NCI-H146 (cell line): ENCODE results near the gene PTPN6.
A peak's percentile ranks its signal among the peaks of the same experiment; 100 is the strongest.

ENCODE experiments used
- DNase-seq: peaks from one replicate; lab custom pipeline; 2025; lab: John Stamatoyannopoulos, UW

Gene PTPN6

DNA sequence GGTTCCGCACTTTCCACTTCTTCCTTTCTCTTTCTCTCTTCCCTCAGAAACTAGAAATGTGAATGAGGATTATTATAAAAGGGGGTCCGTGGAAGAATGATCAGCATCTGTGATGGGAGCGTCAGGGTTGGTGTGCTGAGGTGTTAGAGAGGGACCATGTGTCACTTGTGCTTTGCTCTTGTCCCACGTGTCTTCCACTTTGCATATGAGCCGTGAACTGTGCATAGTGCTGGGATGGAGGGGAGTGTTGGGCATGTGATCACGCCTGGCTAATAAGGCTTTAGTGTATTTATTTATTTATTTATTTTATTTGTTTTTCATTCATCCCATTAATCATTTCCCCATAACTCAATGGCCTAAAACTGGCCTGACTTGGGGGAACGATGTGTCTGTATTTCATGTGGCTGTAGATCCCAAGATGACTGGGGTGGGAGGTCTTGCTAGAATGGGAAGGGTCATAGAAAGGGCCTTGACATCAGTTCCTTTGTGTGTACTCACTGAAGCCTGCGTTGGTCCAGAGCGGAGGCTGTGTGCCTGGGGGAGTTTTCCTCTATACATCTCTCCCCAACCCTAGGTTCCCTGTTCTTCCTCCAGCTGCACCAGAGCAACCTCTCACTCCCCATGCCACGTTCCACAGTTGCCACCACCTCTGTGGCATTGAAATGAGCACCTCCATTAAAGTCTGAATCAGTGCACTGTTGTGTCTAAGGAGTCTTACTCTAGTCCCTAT lies 28.0 kb upstream of the PTPN6 start:
- no peak for DNase-seq

DNA sequence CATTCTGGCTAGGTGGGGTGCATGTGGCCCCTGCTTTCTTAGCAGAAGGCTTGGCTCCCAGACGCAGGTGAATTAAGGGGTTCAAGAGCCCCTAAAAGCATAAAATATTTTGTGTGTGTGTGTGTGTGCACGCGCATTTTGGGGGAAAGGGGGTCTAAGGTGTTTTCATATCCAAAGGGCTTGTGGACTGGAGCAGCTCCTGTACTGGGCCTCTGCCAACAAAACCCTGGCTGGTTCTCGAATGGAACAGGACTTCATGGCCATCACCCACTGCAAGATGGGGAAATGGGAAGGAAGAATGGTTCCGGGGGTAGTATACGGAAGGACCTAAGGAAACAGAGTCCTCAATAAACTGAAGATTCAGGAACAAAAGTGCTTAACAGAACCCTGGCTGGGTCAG lies 27.3 kb upstream of the PTPN6 start:
- DNase-seq, result no peak

DNA sequence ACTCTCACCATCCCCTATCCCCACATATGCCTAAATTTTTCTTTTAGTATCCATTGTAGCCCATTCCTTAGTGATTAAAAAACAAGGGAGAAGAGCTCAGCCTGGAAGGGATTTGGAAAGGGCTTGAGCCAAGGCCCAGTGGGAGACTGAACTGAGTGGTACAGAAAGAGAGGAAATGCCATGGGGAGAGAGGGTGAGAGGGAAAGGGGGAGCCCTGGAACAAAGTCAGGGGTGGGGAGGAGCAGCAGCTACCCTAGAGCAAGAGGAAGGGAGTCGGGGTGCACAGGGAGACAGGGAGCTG lies 26.0 kb upstream of the PTPN6 start:
- DNase-seq, result no peak

DNA sequence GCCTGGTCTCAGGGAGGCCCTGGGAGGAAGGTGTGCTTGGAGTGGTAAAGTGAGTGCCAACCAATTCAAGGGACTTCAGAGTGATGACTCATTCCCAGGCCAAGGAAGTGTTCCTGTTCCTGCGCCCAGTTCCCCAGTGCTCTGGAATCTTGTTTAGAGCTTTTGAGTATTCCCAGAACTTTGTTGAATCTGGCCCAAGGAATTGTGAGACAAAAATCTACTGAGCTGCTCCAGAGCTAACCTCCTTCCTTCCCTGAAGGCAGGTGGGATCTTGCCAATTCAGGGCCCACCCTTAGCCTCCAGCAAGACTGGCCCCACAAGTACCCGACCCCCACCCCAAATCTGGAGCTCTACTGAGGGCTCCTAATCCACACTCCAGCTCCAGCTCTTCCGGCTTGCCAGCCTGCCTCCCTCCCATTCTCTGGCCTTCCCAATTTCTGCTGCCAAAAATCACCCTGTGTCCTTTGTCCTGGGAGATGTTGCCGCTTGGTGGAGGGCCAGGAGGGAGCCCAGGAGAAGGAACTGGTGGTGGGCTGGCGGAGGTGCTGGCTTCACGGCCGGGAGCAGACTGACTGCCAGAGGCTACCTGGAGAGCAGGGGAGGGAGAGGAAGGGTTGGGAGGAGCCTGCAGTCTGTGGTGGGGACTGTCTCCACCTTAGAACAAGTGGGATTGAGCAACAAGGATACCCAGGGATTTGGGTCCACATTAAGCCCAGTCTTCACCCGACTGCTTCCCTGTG lies 25.4 kb upstream of the PTPN6 start:
- DNase-seq, result no peak

DNA sequence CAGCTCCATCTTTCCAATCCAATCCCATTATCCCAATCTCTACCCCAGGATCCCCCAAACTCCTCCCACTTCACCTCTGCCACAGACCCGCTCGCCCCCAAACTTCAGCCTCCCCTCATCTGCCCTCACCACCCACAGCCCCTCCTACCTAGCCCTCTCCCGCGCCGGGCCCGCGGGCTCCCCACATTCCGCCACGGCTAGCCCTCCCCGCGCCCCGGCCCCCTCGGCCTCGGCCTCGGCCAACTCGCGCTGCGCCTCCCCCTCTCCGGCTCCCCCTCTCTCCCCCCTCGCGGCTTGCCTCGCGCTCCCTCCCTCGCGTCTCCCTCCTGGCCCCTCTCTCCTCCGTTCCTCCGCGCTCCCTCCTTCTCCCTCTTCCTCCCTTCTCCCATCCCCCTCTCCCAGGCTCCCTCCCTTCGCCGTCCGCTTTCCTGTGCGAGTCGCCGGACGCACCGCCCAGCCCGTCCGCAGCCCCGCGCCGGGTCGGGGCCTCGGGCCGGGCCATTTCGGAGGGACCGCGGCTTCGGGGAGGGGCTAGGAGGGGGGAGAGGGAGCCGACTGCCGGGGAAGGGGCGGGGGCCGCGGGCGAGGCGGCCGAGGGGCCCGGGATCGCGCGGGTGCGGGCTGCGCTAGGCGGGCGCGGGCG lies 23.7 kb upstream of the PTPN6 start, which contains the start of gene ATN1:
Gene ATN1 (plus strand): TSS at position 581 of the 643 bp plus-strand sequence. CDS start 6,043 bp downstream, outside the sequence.
- peak; percentile 90 for DNase-seq

GRCh38 chr12:6928022-6928702 lies 23.0 kb upstream of the PTPN6 start:
- DNase-seq, result peak; percentile 54

GRCh38 chr12:6928703-6929407 lies 22.3 kb upstream of the PTPN6 start:
- peak; percentile 54 for DNase-seq

GRCh38 chr12:6929466-6930452 lies 21.4 kb upstream of the PTPN6 start:
- DNase-seq, result no peak

GRCh38 chr12:6932766-6933165 lies 18.4 kb upstream of the PTPN6 start:
- DNase-seq, result no peak

DNA sequence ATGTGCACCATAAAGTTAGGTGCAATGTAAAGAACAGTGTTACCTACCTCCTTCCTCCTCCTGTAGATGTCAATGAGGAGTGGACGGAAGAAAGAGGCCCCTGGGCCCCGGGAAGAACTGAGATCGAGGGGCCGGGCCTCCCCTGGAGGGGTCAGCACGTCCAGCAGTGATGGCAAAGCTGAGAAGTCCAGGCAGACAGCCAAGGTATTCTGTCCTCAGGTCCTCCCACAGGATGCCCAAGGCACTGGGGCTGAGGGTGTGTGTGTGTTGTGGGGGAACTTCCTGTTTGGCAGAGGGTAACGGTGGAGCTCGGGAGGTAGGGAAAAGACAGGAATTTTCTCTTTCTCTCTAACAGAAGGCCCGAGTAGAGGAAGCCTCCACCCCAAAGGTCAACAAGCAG lies 17.0 kb upstream of the PTPN6 start:
- DNase-seq, result no peak

GRCh38 chr12:6935371-6936193 lies 15.6 kb upstream of the PTPN6 start:
- DNase-seq, result no peak

- no peak for DNase-seq
Observed at GRCh38 chr12:6936194-6936635, 14.9 kb upstream of the PTPN6 start.

DNA sequence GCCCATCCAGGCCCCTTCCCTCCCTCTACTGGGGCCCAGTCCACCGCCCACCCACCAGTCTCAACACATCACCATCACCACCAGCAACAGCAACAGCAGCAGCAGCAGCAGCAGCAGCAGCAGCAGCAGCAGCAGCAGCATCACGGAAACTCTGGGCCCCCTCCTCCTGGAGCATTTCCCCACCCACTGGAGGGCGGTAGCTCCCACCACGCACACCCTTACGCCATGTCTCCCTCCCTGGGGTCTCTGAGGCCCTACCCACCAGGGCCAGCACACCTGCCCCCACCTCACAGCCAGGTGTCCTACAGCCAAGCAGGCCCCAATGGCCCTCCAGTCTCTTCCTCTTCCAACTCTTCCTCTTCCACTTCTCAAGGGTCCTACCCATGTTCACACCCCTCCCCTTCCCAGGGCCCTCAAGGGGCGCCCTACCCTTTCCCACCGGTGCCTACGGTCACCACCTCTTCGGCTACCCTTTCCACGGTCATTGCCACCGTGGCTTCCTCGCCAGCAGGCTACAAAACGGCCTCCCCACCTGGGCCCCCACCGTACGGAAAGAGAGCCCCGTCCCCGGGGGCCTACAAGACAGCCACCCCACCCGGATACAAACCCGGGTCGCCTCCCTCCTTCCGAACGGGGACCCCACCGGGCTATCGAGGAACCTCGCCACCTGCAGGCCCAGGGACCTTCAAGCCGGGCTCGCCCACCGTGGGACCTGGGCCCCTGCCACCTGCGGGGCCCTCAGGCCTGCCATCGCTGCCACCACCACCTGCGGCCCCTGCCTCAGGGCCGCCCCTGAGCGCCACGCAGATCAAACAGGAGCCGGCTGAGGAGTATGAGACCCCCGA lies 14.3 kb upstream of the PTPN6 start:
- peak; percentile 86 for DNase-seq

GRCh38 chr12:6937481-6938352 lies 13.4 kb upstream of the PTPN6 start:
- DNase-seq, result peak; percentile 99

- DNase-seq, result no peak
Observed at GRCh38 chr12:6938353-6939190, 12.6 kb upstream of the PTPN6 start.

GRCh38 chr12:6939191-6939540 lies 12.0 kb upstream of the PTPN6 start:
- DNase-seq, result no peak

GRCh38 chr12:6941267-6941666 lies 9.9 kb upstream of the PTPN6 start:
- no peak for DNase-seq
